Activated T-cell treated with anti-CD3 and anti-CD28 coated beads for 48 hours (primary cell): ENCODE data around the gene FAF2.
"Not testable (repeated sequence)": the region's sequence is repeated elsewhere in the genome, so short reads cannot be mapped to it uniquely, and the experiment has no call there.

Source experiments
- DNase-seq: peaks from one replicate; pipeline ENCODE4 v3.0.0-alpha.2; 2020; ENCODE audit warnings: low read depth

FAF2 gene

GRCh38 chr5:176458904-176459561, 10.8 kb downstream of the FAF2 start:
- DNase-seq = no peak

- no peak for DNase-seq
Observed at GRCh38 chr5:176461349-176461748, 13.2 kb downstream of the FAF2 start.

- DNase-seq = no peak
Observed at GRCh38 chr5:176463113-176463764, 15.1 kb downstream of the FAF2 start.

- no peak for DNase-seq
Observed at GRCh38 chr5:176466245-176466871, 18.2 kb downstream of the FAF2 start.

- DNase-seq = no peak
Observed at GRCh38 chr5:176469296-176469695, 21.1 kb downstream of the FAF2 start.

- DNase-seq = no peak
Observed at GRCh38 chr5:176470539-176470938, 22.4 kb downstream of the FAF2 start.

- no peak for DNase-seq
Observed at GRCh38 chr5:176471098-176471497, 22.9 kb downstream of the FAF2 start.

GRCh38 chr5:176473335-176474006, 25.3 kb downstream of the FAF2 start:
- DNase-seq = no peak

- no peak for DNase-seq
Observed at GRCh38 chr5:176474476-176474875, 26.3 kb downstream of the FAF2 start.

- no peak for DNase-seq
Observed at GRCh38 chr5:176481711-176482110, 33.5 kb downstream of the FAF2 start.

GRCh38 chr5:176485176-176485575, 37.0 kb downstream of the FAF2 start:
- DNase-seq = no peak

- DNase-seq = no peak
Observed at GRCh38 chr5:176486189-176486757, 38.1 kb downstream of the FAF2 start.

GRCh38 chr5:176487160-176487559, 39.0 kb downstream of the FAF2 start:
- not testable (repeated sequence) for DNase-seq

GRCh38 chr5:176489077-176489476, 40.9 kb downstream of the FAF2 start:
- DNase-seq = no peak

- DNase-seq = no peak
Observed at GRCh38 chr5:176490301-176490700, 42.1 kb downstream of the FAF2 start.

GRCh38 chr5:176491101-176491502, 42.9 kb downstream of the FAF2 start:
- no peak for DNase-seq

- no peak for DNase-seq
Observed at GRCh38 chr5:176491901-176492300, 43.7 kb downstream of the FAF2 start.

GRCh38 chr5:176492431-176492830, 44.2 kb downstream of the FAF2 start:
- no peak for DNase-seq

GRCh38 chr5:176497852-176498251, 49.7 kb downstream of the FAF2 start:
- no peak for DNase-seq

- no peak for DNase-seq
Observed at GRCh38 chr5:176499273-176499672, 51.1 kb downstream of the FAF2 start.

GRCh38 chr5:176500511-176500910, 52.3 kb downstream of the FAF2 start:
- DNase-seq = no peak

GRCh38 chr5:176501333-176501732, 53.1 kb downstream of the FAF2 start:
- DNase-seq = no peak

- DNase-seq = no peak
Observed at GRCh38 chr5:176503496-176503895, 55.3 kb downstream of the FAF2 start.
